Activated CD4-positive, CD25-positive, alpha-beta regulatory T cell treated with anti-CD3 and anti-CD28 coated beads, Interleukin-2, amount 50 U/mL, for 72 hours (primary cell): ENCODE results near the gene CATSPERD.
A peak's percentile ranks its signal among the peaks of the same experiment; 100 is the strongest.

ENCODE experiments used
- DNase-seq: peaks from one replicate; pipeline ENCODE4 v3.0.0; 2021

CATSPERD gene

GRCh38 chr19:5789351-5789761, 68.9 kb downstream of the CATSPERD start:
- DNase-seq = no peak

- no peak for DNase-seq
Observed at GRCh38 chr19:5789886-5790558, 69.6 kb downstream of the CATSPERD start.

GRCh38 chr19:5790559-5791520, 70.4 kb downstream of the CATSPERD start, which contains the start of gene DUS3L:
TSS of gene DUS3L (minus strand) at chr19:5791163. CDS start at chr19:5791141, 22 bp downstream.
- peak; percentile 95 for DNase-seq

- DNase-seq = no peak
Observed at GRCh38 chr19:5792224-5792623, 71.8 kb downstream of the CATSPERD start.

GRCh38 chr19:5793188-5793587, 72.8 kb downstream of the CATSPERD start:
- no peak for DNase-seq

- no peak for DNase-seq
Observed at GRCh38 chr19:5795382-5795919, 75.0 kb downstream of the CATSPERD start.

- no peak for DNase-seq
Observed at GRCh38 chr19:5798244-5798643, 77.8 kb downstream of the CATSPERD start.

GRCh38 chr19:5799247-5800241, 79.1 kb downstream of the CATSPERD start:
- no peak for DNase-seq

- DNase-seq = no peak
Observed at GRCh38 chr19:5800361-5801270, 80.2 kb downstream of the CATSPERD start.

GRCh38 chr19:5801796-5802619, 81.6 kb downstream of the CATSPERD start:
- no peak for DNase-seq

- no peak for DNase-seq
Observed at GRCh38 chr19:5803441-5803751, 83.0 kb downstream of the CATSPERD start.

- peak; percentile 95 for DNase-seq
Observed at GRCh38 chr19:5803752-5804515, 83.5 kb downstream of the CATSPERD start.

- no peak for DNase-seq
Observed at GRCh38 chr19:5804516-5805461, 84.4 kb downstream of the CATSPERD start, which contains the start of gene NRTN. TSS of gene NRTN (plus strand) at chr19:5805067. CDS start at chr19:5824166, 19,099 bp downstream.

GRCh38 chr19:5805462-5806132, 85.2 kb downstream of the CATSPERD start:
- DNase-seq = peak; percentile 62

GRCh38 chr19:5806133-5806489, 85.7 kb downstream of the CATSPERD start:
- DNase-seq = no peak

GRCh38 chr19:5806905-5807304, 86.5 kb downstream of the CATSPERD start:
- DNase-seq = no peak

GRCh38 chr19:5808120-5808816, 87.8 kb downstream of the CATSPERD start:
- no peak for DNase-seq
